Effector memory CD4-positive, alpha-beta T cell (primary cell): ENCODE results near the gene CBFA2T3.
"Not testable (repeated sequence)": the region's sequence is repeated elsewhere in the genome, so short reads cannot be mapped to it uniquely, and the experiment has no call there.

Experiments
- DNase-seq, 3 donors: peaks; one replicate each; pipeline ENCODE4 v3.0.0-alpha.2; 2020
- H3K27ac ChIP-seq: 2 replicates; pipeline ENCODE4 v1.7.0; 2013; ENCODE audit warnings: mild to moderate bottlenecking, low read length, moderate library complexity; ENCODE audit not compliant: insufficient read depth, poor library complexity, severe bottlenecking
- H3K27me3 ChIP-seq: replicated peaks from 2 replicates; pipeline ENCODE4 v1.7.0; 2013; ENCODE audit warnings: mild to moderate bottlenecking, low read length; ENCODE audit not compliant: insufficient read depth, control insufficient read depth, poor library complexity, severe bottlenecking
- H3K36me3 ChIP-seq: 2 replicates; pipeline ENCODE4 v1.7.0; 2013; ENCODE audit warnings: mild to moderate bottlenecking, low read length, moderate library complexity; ENCODE audit not compliant: control insufficient read depth, insufficient read depth
- H3K4me1 ChIP-seq: 2 replicates; pipeline ENCODE4 v1.7.0; 2013; ENCODE audit warnings: low read length, mild to moderate bottlenecking; ENCODE audit not compliant: control insufficient read depth, insufficient read depth, poor library complexity, severe bottlenecking
- H3K4me3 ChIP-seq: 2 replicates; pipeline ENCODE4 v1.7.0; 2013; ENCODE audit warnings: low read length, low read depth, mild to moderate bottlenecking; ENCODE audit not compliant: insufficient read depth, poor library complexity, severe bottlenecking
- H3K9me3 ChIP-seq: 2 replicates; pipeline ENCODE4 v1.7.0; 2013; ENCODE audit warnings: mild to moderate bottlenecking, low read length, moderate library complexity; ENCODE audit not compliant: control insufficient read depth

CBFA2T3 gene

DNA sequence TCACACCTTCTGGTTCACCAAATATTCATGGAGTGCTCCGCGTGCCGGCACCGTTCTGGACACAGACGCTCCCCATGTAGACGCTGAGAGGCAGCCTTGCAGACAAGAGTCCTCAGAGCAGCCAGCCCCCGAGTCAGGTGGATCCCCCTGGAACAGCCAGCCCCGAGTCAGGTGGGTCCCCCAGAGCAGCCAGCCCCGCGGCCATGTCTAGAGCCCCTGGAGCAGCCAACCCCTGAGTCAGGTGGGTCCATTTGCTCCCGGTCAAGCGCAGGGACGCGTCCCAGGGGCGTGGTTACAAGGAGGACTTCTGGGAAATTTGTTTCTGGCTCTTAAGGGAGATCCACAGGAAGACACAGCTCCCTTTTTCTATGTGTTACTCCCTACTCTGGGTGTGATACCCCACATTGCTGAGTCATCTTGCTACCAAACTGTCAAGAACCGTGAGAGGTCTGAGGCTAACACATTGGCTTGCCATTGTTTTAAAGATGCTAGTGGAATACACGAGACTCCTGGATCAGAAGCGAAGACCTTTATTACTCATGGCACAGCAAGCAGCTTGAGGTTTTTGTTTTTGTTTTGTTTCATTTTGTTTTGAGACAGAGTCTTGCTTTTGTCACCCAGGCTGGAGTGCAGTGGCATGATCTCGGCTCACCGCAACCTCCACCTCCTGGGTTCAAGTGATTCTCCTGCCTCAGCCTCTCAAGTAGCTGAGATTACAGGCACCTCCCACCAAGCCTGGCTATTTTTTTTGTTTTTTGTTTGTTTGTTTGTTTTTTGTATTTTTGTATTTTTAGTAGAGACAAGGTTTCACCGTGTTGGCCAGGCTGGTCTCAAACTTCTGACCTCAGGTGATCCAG, 43.3 kb upstream of the CBFA2T3 start:
- H3K27me3 ChIP-seq = no peaks in the 10 kb centered on the region
- H3K36me3 ChIP-seq = no peaks in the 10 kb centered on the region
- DNase-seq = no peak
- H3K4me1 ChIP-seq = no peaks in the 10 kb centered on the region
- H3K27ac ChIP-seq = no peak overlapping the region
- H3K4me3 ChIP-seq = no peak overlapping the region
- H3K9me3 ChIP-seq = no peaks in the 10 kb centered on the region

DNA sequence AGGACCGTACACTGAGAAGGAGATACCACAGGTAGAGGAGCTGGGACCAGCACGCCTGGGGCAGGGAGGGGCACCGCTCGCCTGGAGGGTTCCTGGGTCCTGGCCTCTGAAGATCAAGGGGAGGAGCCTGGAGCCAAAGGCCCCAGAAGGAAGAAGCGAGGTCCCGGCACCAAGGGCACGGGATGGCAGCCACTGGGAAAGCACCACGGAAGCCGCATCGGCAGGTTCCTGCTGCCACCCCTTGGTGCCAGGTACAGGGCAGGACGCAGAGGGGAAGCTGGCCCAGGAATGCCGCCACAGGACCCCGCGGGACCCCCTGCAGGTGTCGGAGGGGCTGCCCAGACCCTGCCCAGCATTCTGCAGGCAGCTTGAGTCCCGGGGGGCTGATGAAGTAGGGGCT, 42.5 kb upstream of the CBFA2T3 start:
- H3K4me1 ChIP-seq = no peaks in the 10 kb centered on the region
- no peak overlapping the region for H3K4me3 ChIP-seq
- H3K27ac ChIP-seq = no peak overlapping the region
- no peak for DNase-seq
- H3K36me3 ChIP-seq = no peaks in the 10 kb centered on the region
- H3K9me3 ChIP-seq = no peaks in the 10 kb centered on the region
- no peaks in the 10 kb centered on the region for H3K27me3 ChIP-seq

DNA sequence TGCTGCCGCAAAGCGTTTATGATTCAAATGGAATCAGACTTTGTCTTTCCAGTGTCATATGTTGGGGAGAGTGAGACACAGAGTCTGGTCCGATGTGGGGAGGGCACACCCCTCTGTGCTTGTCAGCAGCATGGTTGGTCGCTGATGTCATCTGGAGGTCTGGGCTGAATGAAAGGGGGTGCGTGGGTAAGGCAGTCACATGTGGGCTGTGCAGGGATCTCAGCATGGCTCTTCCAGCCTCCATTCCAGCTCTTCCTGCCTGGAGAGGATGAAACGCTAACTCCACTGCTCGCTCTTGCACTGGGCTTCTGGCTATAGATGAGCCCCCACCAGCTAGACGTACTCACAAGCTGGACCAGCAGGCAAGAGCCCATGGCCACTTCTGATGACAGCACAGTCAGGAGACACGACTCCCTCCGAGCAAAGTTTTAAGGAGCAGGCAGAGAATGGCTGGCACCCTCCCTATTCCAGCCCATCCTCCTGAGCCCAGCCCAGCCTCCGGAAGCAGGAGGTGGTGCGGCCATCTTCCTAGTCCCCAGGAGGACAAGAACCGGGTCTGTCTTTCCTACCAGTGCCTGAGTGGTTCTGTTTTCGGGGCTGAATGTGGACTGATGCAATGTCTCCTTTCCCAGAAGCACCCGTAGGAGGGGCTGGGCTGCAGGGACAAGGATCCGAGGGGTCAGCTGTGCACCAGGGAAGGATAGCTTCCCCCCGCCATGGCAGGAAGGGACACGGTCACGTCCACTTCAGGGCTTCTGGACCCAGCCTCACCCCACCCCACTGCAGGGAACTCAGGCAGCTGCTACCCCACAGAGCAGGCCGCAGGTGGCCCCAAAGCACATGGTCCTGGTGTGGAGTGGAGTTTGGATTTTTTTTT, 41.5 kb upstream of the CBFA2T3 start:
- Histone ChIP-seq H3K36me3 (no peaks in the 10 kb centered on the region), H3K4me1 (no peaks in the 10 kb centered on the region), H3K27me3 (no peaks in the 10 kb centered on the region), H3K4me3 (no peak overlapping the region), H3K27ac (no peak overlapping the region), H3K9me3 (no peaks in the 10 kb centered on the region)
- DNase-seq = no peak

DNA sequence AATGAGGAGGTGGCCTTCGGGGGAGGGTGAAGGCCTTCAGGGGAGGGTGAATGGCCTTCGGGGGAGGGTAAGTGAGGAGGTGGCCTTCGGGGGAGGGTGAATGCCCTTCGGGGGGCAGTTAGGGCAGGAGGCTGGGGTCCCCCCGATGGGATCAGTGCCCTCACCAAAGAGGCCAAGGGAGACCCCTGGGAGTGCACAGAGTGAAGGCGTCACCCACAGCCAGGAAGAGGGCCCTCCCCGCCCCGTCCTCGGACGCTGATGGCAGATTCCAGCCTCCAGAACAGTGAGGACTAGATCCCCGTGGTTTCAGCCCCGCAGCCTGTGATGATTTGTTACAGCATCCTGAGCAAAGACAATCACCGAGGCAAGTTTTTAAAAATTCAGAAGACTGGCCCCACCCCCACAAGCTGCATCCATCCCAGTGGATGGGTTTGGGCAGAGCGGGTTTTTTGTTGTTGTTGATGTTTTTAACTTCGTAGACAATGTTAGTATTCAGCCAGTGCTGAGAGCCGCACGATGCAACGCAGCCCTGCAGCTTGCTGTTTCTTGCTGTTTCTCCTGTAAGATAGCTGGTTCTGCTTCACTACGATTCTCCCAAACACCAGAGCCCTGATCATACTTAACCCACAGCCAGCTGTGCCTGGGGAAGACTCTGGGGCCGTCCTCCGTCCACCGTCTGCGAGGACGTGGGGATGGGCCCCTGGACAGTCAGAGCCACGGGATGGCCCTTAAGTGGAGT, 40.7 kb upstream of the CBFA2T3 start:
- H3K27ac ChIP-seq = no peak overlapping the region
- no peaks in the 10 kb centered on the region for H3K36me3 ChIP-seq
- H3K9me3 ChIP-seq = no peaks in the 10 kb centered on the region
- H3K27me3 ChIP-seq = no peaks in the 10 kb centered on the region
- no peak overlapping the region for H3K4me3 ChIP-seq
- H3K4me1 ChIP-seq = no peaks in the 10 kb centered on the region
- DNase-seq = no peak

- not testable (repeated sequence) for DNase-seq, H3K4me3 ChIP-seq, H3K4me1 ChIP-seq, H3K36me3 ChIP-seq, H3K27me3 ChIP-seq, H3K9me3 ChIP-seq, H3K27ac ChIP-seq
Measured at GRCh38 chr16:89016561-89016960, 39.6 kb upstream of the CBFA2T3 start.

DNA sequence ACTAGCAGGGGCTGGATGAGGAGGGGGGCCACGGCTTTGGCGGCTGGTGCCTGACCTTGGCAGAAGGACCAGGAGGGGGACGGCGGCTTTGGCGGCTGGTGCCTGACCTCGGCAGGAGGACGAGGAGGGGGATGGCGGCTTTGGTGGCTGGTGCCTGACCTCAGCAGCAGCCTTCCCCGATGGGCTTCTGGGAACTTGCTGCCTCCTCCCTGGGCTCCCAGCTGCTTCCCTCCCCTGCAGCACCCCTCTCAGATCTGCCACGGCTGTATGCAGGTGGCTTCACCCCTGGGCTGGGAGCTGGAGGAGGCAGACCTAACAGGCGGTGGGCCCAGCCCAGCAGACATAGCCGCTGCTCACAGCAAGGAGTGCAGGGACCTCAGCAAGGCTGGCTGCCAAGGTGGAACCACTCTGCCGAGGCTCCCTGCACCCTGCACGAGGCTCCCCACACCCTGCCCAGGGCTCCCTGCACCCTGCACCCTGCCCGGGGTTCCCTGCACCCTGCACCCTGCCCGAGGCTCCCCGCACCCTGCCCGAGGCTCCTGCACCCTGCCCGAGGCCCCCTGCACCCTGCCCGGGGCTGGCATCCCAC, 38.4 kb upstream of the CBFA2T3 start:
- no peak overlapping the region for H3K4me3 ChIP-seq
- no peaks in the 10 kb centered on the region for H3K27me3 ChIP-seq
- H3K36me3 ChIP-seq = no peaks in the 10 kb centered on the region
- H3K4me1 ChIP-seq = no peaks in the 10 kb centered on the region
- no peaks in the 10 kb centered on the region for H3K9me3 ChIP-seq
- no peak overlapping the region for H3K27ac ChIP-seq
- no peak for DNase-seq

DNA sequence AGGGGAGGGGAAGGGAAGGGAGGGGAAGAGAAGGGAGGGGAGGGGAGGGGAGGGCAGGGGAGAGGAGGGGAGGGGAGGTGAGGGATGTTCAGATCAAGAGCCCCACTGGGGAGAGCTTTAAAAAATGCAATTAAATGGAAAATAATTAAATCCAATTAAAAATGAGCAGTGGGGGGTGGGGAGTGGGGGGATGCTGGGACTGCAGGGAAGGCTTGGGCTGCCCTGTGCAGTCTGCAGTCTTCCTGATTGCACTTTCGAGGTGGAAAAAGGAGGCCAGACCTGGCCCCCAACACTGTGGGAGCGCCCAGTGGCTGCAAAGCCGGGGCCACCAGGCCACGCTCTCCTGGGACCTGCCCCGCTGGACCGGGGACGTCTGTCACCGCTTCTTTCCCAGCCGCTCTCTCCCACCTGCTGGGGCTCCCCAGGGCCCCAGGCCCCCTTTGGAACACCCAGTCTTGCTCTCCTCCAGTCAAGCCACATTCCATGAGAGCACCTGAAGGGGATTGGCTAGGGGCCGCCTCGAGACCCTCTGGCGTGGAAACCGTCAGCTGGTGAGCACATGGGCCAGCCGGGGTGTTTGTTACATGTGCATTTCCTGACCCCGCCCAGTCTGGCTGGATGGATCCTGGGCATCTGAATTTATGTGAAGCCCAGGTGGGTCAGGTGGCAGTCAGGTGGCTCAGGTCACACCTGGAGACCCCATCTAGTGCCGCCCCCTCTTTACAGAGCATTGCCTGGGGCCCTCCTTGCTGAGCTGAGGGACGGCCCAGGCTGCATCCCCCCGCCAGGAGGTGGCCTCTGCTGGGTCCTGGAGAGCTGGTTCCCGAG, 37.6 kb upstream of the CBFA2T3 start:
- Histone ChIP-seq H3K4me3 (no peak overlapping the region), H3K4me1 (no peaks in the 10 kb centered on the region), H3K36me3 (no peaks in the 10 kb centered on the region), H3K27ac (no peak overlapping the region), H3K9me3 (no peaks in the 10 kb centered on the region), H3K27me3 (peaks cover 5% of the 10 kb centered on the region)
- DNase-seq = no peak

GRCh38 chr16:89013692-89014402, 36.8 kb upstream of the CBFA2T3 start:
- Histone ChIP-seq H3K36me3 (no peaks in the 10 kb centered on the region), H3K9me3 (no peaks in the 10 kb centered on the region), H3K27me3 (peaks cover 5% of the 10 kb centered on the region), H3K4me1 (no peaks in the 10 kb centered on the region), H3K27ac (no peak overlapping the region), H3K4me3 (no peak overlapping the region)
- no peak for DNase-seq

DNA sequence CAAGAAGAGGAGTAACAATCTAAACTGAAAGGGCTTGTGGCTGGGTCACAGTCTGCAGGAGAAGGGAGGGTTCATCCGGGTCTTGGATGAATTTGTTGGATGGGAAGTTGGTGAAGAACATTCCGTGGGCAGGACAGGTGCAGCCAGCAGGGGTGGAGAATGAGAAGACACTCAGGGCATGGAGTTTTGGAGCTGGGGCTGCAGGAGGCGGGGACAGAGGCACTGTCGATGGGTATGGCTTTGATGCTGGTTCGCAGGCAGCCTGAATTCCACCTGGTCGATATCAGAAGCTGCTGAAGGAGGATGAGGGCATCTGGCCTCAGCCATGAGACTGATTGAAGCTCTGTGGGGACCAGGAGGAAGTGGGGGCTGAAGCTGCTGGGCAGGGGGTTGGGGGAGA, 36.1 kb upstream of the CBFA2T3 start:
- no peak overlapping the region for H3K27ac ChIP-seq
- no peak overlapping the region for H3K4me3 ChIP-seq
- H3K9me3 ChIP-seq = no peaks in the 10 kb centered on the region
- no peak for DNase-seq
- H3K36me3 ChIP-seq = no peaks in the 10 kb centered on the region
- H3K27me3 ChIP-seq = peaks cover 5% of the 10 kb centered on the region
- no peaks in the 10 kb centered on the region for H3K4me1 ChIP-seq
